Measurements from ENCODE around the gene RPS28.
"Not testable (repeated sequence)": the region's sequence is repeated elsewhere in the genome, so short reads cannot be mapped to it uniquely, and the experiment has no call there.

The RPS28 gene

DNA sequence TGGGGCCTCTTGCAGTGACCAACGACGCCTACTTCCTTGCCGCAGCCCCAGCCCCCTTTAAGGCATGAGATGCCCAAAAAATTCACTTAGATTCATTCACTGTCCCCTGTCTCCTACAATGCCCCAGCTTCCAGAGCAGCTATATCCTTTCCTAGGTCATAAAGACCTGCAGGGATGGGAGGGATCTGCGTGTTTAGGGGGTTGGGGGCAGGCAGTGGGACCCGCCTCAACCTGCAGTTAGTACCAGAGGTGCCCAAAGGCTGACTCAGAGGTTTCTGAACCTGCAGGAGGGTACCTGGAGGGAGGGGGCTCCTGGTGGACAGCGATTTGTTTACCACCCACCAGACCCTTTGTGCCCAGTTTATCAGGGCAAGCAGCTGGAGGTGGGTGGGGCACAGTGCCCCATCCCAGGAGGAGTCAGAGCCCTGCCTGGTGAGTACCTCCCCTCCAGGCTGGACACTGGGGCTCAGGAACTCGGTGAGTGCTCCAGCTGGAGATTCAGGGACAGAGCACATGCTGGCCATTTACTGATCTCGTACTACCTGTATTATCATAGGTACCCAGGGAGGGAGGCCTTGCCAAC is 10.1 kb downstream of the RPS28 start:
- H3K4me3 ChIP-seq (ENCODE audit: low read length): no peak overlapping the region
- no peak for TF ChIP-seq ZNF274 (IDR thresholded peaks at IDR 0.05; ENCODE audit: low read depth, low read length)

- no peak overlapping the region for H3K4me3 ChIP-seq (ENCODE audit: low read length)
- no peak for TF ChIP-seq ZNF274 (IDR thresholded peaks at IDR 0.05; ENCODE audit: low read depth, low read length)
Measured at GRCh38 chr19:8332976-8333766, 11.9 kb downstream of the RPS28 start.

GRCh38 chr19:8333767-8334457 is 12.6 kb downstream of the RPS28 start:
- TF ChIP-seq ZNF274 (IDR thresholded peaks at IDR 0.05; ENCODE audit: low read depth, low read length): no peak
- no peak overlapping the region for H3K4me3 ChIP-seq (ENCODE audit: low read length)

DNA sequence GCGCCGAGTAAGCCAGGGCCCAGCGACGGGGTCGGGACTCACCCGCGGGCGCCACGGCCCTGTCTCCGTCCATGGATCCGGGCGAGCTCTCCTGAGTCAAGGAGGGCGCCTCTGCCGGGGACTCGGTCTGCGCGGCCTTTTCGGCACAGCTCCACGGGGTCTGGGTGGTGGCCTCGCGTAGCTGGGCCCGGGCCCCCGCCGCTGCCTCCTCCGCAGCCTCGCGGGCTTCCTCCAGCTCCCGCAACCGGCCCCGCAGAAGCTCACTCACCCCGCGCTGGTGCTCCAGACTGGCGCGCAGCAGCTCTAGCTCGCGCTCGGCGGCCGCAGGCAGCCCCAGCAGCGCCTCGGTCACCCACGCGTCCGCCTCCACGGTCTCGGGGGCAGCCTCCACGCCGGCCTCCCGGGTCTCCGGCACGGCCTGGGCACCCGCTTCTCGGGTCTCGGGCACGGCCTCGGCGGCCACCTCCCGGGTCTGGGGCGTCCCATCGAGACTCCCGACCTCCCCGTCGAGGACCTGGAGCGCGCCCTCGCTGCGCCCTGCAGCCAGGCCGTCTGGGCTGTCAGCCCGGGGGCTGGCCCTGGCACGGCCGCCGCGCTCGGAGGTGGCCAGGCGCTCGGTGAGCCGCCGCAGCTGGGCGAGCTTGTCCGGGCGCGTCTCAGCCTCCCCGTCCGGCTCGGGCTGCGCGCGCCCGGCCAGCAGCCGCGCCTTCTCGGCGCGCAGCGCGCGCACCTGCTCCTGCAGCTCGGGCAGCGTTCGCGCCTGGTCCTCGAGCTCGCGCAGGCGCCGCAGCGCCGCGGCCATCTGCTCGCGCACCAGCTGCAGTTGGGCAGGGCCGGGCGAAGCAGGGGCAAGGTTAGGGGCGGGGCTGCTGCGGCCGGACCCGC is 13.4 kb downstream of the RPS28 start:
- peak overlapping the region; percentile 42; the same call in 1 of the 2 replicates for H3K4me3 ChIP-seq (ENCODE audit: low read length)
- TF ChIP-seq ZNF274 (IDR thresholded peaks at IDR 0.05; ENCODE audit: low read depth, low read length): no peak

DNA sequence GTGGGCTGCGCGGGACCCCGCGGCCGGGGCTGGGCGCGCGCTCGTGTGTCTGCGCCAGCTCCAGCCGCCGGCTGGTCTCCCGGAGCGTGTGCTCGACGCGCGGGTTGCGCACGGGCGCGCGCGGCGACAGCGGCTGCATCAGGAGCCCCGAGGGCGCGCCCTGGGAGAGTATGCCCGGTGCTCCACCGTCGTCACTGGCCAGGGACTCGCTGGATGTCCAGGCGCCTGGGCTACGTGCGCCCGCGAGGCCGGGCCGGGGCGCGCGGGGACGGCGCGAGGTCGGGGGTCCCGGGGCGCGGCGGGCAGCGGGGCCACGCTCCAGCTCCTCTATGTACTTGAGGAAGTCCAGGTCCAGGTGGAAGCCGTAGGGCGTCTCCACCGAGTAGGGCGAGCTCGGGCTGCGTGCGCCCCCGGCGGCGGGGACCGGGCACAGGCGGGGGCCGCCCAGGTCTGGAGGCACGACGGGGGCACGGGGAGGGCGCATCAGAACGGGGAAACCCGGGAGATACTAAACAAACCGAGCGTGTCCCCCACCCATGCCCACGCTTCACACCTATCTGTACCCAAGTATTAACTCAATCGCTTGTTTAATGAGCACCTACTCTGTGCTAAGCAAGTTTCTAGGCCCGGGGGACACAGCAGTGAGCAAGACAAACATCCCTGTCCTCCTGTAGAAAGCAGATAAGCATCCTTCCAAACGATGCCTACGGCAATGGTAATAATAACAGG is 14.2 kb downstream of the RPS28 start:
- H3K4me3 ChIP-seq (ENCODE audit: low read length): peak overlapping the region; percentile 42; the same call in 1 of the 2 replicates
- no peak for TF ChIP-seq ZNF274 (IDR thresholded peaks at IDR 0.05; ENCODE audit: low read depth, low read length)

GRCh38 chr19:8336072-8336569 is 14.8 kb downstream of the RPS28 start:
- no peak overlapping the region for H3K4me3 ChIP-seq (ENCODE audit: low read length)
- no peak for TF ChIP-seq ZNF274 (IDR thresholded peaks at IDR 0.05; ENCODE audit: low read depth, low read length)

DNA sequence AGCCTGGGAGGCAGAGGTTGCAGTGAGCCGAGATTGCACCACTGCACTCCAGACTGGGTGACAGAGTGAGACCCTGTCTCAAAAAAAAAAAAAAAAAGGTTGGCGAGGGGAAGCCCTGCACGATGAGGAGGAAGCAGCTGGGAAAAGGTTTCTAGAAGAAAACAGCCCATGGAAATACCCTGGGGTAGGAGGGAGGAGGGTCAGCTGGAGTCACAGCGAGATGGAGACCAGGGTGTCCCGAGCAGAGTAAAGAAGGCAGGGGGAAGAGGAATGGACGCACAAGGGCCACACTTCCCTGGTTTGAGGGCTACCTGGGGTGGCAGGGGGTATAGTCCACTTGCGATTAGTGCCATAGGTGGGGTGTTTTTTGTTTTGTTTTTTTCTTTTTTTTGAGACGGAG is 15.4 kb downstream of the RPS28 start:
- H3K4me3 ChIP-seq (ENCODE audit: low read length): no peak overlapping the region

DNA sequence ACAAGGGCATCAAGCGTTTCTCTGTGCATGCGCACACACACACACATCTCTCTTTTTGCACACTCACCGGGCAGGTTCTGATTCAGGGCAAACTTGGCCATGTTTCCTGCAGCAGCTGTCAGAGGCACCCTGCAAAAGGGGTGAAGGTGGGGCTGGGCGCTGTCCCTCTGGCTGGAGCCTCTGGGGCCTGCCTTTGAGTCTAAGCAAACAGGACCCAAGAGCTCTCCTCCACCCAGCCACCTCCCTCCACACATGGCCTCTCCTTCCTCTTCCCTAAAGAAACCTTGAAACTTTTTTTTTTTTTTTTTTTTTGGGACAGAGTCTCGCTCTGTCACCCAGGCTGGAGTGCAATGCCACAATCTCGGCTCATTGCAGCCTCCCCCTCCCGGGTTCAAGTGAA is 16.4 kb downstream of the RPS28 start:
- no peak overlapping the region for H3K4me3 ChIP-seq (ENCODE audit: low read length)
- TF ChIP-seq ZNF274 (IDR thresholded peaks at IDR 0.05; ENCODE audit: low read depth, low read length): no peak

More for the DNA sequence above, 15.4 kb downstream of the RPS28 start:
- TF ChIP-seq ZNF274 (IDR thresholded peaks at IDR 0.05; ENCODE audit: low read depth, low read length): no peak

GRCh38 chr19:8338835-8339234 is 17.5 kb downstream of the RPS28 start:
- TF ChIP-seq ZNF274 (IDR thresholded peaks at IDR 0.05; ENCODE audit: low read depth, low read length): no peak
- H3K4me3 ChIP-seq (ENCODE audit: low read length): no peak overlapping the region

DNA sequence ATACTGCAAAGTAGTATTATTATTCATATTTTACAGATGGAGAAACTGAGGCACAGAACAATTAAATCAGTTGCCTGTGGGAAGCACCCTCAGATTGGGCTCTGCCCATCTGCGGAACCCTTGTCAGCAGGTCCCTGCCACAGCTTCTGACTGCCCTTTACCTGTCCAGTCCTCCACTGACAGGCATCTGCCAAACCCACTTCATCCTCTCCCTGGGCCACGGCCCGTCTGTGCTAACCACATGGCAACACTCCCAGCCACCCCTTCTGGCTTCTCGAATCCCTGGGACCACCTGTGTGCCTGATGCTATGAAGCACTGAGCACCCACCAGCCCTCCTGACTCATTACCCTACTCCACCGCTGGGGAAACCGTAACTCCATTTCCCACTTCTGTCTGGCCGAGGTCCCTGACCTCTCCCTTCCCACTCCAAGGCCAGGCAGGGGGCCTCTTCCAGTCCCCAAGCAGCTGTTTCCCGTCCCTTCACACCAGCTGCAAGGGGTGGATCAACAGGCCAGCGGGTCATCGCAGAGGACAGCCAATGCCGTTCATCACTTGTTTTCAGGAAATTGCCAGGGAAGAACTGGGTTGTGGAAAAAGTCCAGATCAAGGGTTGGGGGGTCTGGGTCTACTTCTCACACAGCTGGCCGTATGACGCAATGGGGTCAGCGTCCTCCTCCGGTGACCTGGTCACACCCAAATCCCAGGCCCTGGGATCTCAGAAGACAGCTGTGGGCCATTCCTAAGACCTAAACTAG is 19.2 kb downstream of the RPS28 start:
- H3K4me3 ChIP-seq (ENCODE audit: low read length): no peak overlapping the region
- TF ChIP-seq ZNF274 (IDR thresholded peaks at IDR 0.05; ENCODE audit: low read depth, low read length): no peak

DNA sequence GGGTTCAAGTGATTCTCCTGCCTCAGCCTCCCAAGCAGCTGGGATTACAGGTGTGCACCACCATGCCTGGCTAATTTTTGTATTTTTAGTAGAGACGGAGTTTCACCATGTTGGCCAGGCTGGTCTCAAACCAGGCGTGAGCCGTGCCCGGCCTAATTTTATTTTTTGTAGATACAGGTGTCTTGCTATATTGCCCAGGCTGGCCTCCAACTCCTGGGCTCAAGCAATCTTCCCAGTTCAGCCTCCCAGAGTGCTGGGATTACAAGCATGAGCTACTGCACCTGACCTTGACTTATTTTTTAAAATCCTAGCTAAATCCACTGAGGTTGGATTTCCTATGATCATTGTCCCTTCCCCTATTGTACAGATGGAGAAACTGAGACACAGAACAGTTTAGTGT is 20.2 kb downstream of the RPS28 start:
- not testable (repeated sequence) for H3K4me3 ChIP-seq (ENCODE audit: low read length)

GRCh38 chr19:8342316-8342683 is 21.0 kb downstream of the RPS28 start:
- H3K4me3 ChIP-seq (ENCODE audit: low read length): no peak overlapping the region
- no peak for TF ChIP-seq ZNF274 (IDR thresholded peaks at IDR 0.05; ENCODE audit: low read depth, low read length)

Data from GM08714 (cell line).